IMR-90 (cell line): ENCODE measurements around the gene GRID1. TPM values are rescaled to one million over a fixed set of nuclear protein-coding genes. Genes with fewer than 3 reads are reported as not detected.

ENCODE experiments used
- ATAC-seq: fragments of 200-7000 bp; cut with Tn5 transposase; 2 replicates; pipeline ENCODE4 v1.9.1; 2020; ENCODE audit warnings: low read depth, mild to moderate bottlenecking, moderate library complexity
- BruUV-seq: library from RNA; stranded (reverse); fragments of 400-500 nt; replicated peaks from 2 replicates; lab custom pipeline; 2021; lab: Mats Ljungman, UMichigan
- CTCF ChIA-PET: fragments of 300-600 bp; formaldehyde crosslinking; extraction: SDS; loops from one replicate; lab custom pipeline; 2021; ENCODE audit warnings: antibody characterized with exemption; lab: Yijun Ruan, JAX
- POLR2A ChIA-PET: fragments of 300-600 bp; sonication (Branson Sonifier 250); formaldehyde crosslinking; loops from one replicate; lab custom pipeline; 2022; ENCODE audit warnings: antibody characterized with exemption; ENCODE audit not compliant: unreplicated experiment; lab: Charles Lee
- DNase-seq: peaks from one replicate; pipeline ENCODE4 v3.0.0; 2013
- H2AFZ ChIP-seq: replicated peaks from 2 replicates; pipeline ENCODE3; 2013; ENCODE audit warnings: low read length, mild to moderate bottlenecking; ENCODE audit not compliant: poor library complexity
- H2AK5ac ChIP-seq: 2 replicates; pipeline ENCODE4 v1.6.1; 2013; ENCODE audit warnings: low read depth, low read length, inconsistent platforms
- H2AK9ac ChIP-seq: replicated peaks from 2 replicates; pipeline ENCODE3; 2013; ENCODE audit warnings: mild to moderate bottlenecking, low read depth, low read length, moderate library complexity; ENCODE audit not compliant: poor library complexity
- H2BK120ac ChIP-seq: 2 replicates; pipeline ENCODE4 v1.6.1; 2013; ENCODE audit warnings: low read depth, low read length, inconsistent platforms
- H2BK15ac ChIP-seq: 3 replicates; pipeline ENCODE4 v1.6.1; 2013; ENCODE audit warnings: low read depth, low read length, inconsistent platforms
- H2BK20ac ChIP-seq: 2 replicates; pipeline ENCODE4 v1.6.1; 2013; ENCODE audit warnings: low read depth, mild to moderate bottlenecking, inconsistent platforms, low read length, moderate library complexity
- H2BK5ac ChIP-seq: 2 replicates; pipeline ENCODE4 v1.6.1; 2013; ENCODE audit warnings: mild to moderate bottlenecking, low read depth, low read length, inconsistent platforms; ENCODE audit not compliant: poor library complexity, severe bottlenecking
- H3K14ac ChIP-seq: replicated peaks from 2 replicates; pipeline ENCODE4 v1.6.1; 2013; ENCODE audit warnings: low read depth, low read length, inconsistent platforms
- H3K18ac ChIP-seq: 2 replicates; pipeline ENCODE4 v1.6.1; 2013; ENCODE audit warnings: low read depth, low read length, control low read depth
- H3K23ac ChIP-seq: 2 replicates; pipeline ENCODE4 v1.6.1; 2013; ENCODE audit warnings: low read depth, low read length, inconsistent platforms
- H3K27ac ChIP-seq: 2 replicates; pipeline ENCODE4 v1.5.1; 2013; ENCODE audit warnings: mild to moderate bottlenecking, control low read depth, low read length; ENCODE audit not compliant: insufficient read depth
- H3K27me3 ChIP-seq: 2 replicates; pipeline ENCODE4 v1.6.1; 2013; ENCODE audit warnings: low read length; ENCODE audit not compliant: control insufficient read depth, insufficient read depth
- H3K36me3 ChIP-seq: 2 replicates; pipeline ENCODE4 v1.6.1; 2013; ENCODE audit warnings: low read length, mixed read lengths; ENCODE audit not compliant: control insufficient read depth, insufficient read depth
- H3K4ac ChIP-seq: 2 replicates; pipeline ENCODE4 v1.6.1; 2013; ENCODE audit warnings: low read depth, low read length, inconsistent platforms
- H3K4me1 ChIP-seq: 2 replicates; pipeline ENCODE4 v1.6.1; 2013; ENCODE audit warnings: low read length, mixed read lengths; ENCODE audit not compliant: control insufficient read depth, insufficient read depth
- H3K4me2 ChIP-seq: 2 replicates; pipeline ENCODE4 v1.6.1; 2013; ENCODE audit warnings: low read depth, mild to moderate bottlenecking, control low read depth, low read length, moderate library complexity
- H3K4me3 ChIP-seq: 2 replicates; pipeline ENCODE4 v1.5.1; 2013; ENCODE audit warnings: low read depth, mild to moderate bottlenecking, control low read depth, low read length, moderate library complexity; ENCODE audit not compliant: insufficient read depth
- H3K56ac ChIP-seq: 2 replicates; pipeline ENCODE4 v1.6.1; 2013; ENCODE audit warnings: low read length, inconsistent platforms; ENCODE audit not compliant: insufficient read depth; ENCODE audit errors: extremely low read depth
- H3K79me1 ChIP-seq, 2 experiments: 2 replicates each; pipeline ENCODE4 v1.6.1; 2013; ENCODE audit warnings: low read length in 2 of 2, inconsistent platforms in 1 of 2, low read depth in 1 of 2
- H3K9ac ChIP-seq: 2 replicates; pipeline ENCODE4 v1.6.1; 2013; ENCODE audit warnings: low read depth, low read length, control low read depth
- H3K9me1 ChIP-seq: 2 replicates; pipeline ENCODE4 v1.6.1; 2013; ENCODE audit warnings: low read length, inconsistent platforms; ENCODE audit not compliant: insufficient read depth
- H3K9me3 ChIP-seq: 2 replicates; pipeline ENCODE4 v1.6.1; 2013; ENCODE audit warnings: low read length; ENCODE audit not compliant: control insufficient read depth, insufficient read depth
- H4K20me1 ChIP-seq: 2 replicates; pipeline ENCODE4 v1.6.1; 2013; ENCODE audit warnings: low read length, inconsistent platforms; ENCODE audit not compliant: insufficient read depth
- H4K5ac ChIP-seq: 2 replicates; pipeline ENCODE4 v1.6.1; 2013; ENCODE audit warnings: mild to moderate bottlenecking, low read depth, low read length, control low read depth
- H4K8ac ChIP-seq, 2 experiments: 2 replicates each; pipeline ENCODE4 v1.6.1; 2013; ENCODE audit warnings: low read depth in 2 of 2, low read length in 2 of 2, control low read depth in 1 of 2, inconsistent platforms in 1 of 2
- H4K91ac ChIP-seq: 2 replicates; pipeline ENCODE4 v1.6.1; 2013; ENCODE audit warnings: low read depth, low read length, inconsistent platforms; ENCODE audit not compliant: insufficient read depth
- BHLHE40 ChIP-seq: fragments of 150-350 bp; IDR thresholded peaks from 2 replicates; pipeline ENCODE4 v1.6.1; 2016; ENCODE audit warnings: mild to moderate bottlenecking, low read depth, low read length
- CHD1 ChIP-seq: IDR thresholded peaks from 2 replicates; pipeline ENCODE4 v1.6.1; 2012; ENCODE audit warnings: low read depth, low read length, improper control_type of control experiment
- CTCF ChIP-seq: conservative IDR thresholded peaks from 2 replicates; pipeline ENCODE4 v1.5.1; 2012; ENCODE audit warnings: mild to moderate bottlenecking, low read depth, low read length, improper control_type of control experiment
- ELK1 ChIP-seq: fragments of 150-350 bp; IDR thresholded peaks from 2 replicates; pipeline ENCODE4 v1.6.1; 2016; ENCODE audit warnings: low read depth, mild to moderate bottlenecking, low read length, moderate library complexity, borderline replicate concordance
- FOS ChIP-seq: fragments of 150-350 bp; IDR thresholded peaks from 2 replicates; pipeline ENCODE4 v1.6.1; 2016; ENCODE audit warnings: low read depth, low read length
- MAFK ChIP-seq: IDR thresholded peaks from 2 replicates; pipeline ENCODE4 v1.6.1; 2012; ENCODE audit warnings: low read depth, low read length, improper control_type of control experiment
- MAZ ChIP-seq: IDR thresholded peaks from 2 replicates; pipeline ENCODE4 v1.6.1; 2012; ENCODE audit warnings: low read depth, mild to moderate bottlenecking, low read length, improper control_type of control experiment, moderate library complexity, borderline replicate concordance
- MXI1 ChIP-seq: IDR thresholded peaks from 2 replicates; pipeline ENCODE4 v1.6.1; 2012; ENCODE audit warnings: low read depth, mild to moderate bottlenecking, low read length, moderate library complexity, borderline replicate concordance
- NFE2L2 ChIP-seq: fragments of 150-350 bp; IDR thresholded peaks from 2 replicates; pipeline ENCODE4 v1.6.1; 2016; ENCODE audit warnings: low read depth, mild to moderate bottlenecking, low read length
- RAD21 ChIP-seq: IDR thresholded peaks from 2 replicates; pipeline ENCODE4 v1.6.1; 2012; ENCODE audit warnings: low read length, improper control_type of control experiment
- RCOR1 ChIP-seq: IDR thresholded peaks from 2 replicates; pipeline ENCODE4 v1.6.1; 2012; ENCODE audit warnings: mild to moderate bottlenecking, low read length, improper control_type of control experiment; ENCODE audit not compliant: insufficient replicate concordance
- RFX5 ChIP-seq: IDR thresholded peaks from 2 replicates; pipeline ENCODE4 v1.8.0; 2012; ENCODE audit warnings: low read depth, mild to moderate bottlenecking, low read length, moderate library complexity
- SMC3 ChIP-seq: fragments of 150-350 bp; IDR thresholded peaks from 2 replicates; pipeline ENCODE4 v1.6.1; 2016; ENCODE audit warnings: low read depth, mild to moderate bottlenecking, antibody characterized with exemption, low read length, moderate library complexity
- USF2 ChIP-seq: fragments of 150-350 bp; IDR thresholded peaks from 2 replicates; pipeline ENCODE4 v1.6.1; 2017; ENCODE audit warnings: mild to moderate bottlenecking, antibody characterized with exemption, low read length, low read depth
- WGBS, 2 experiments: methylation state at CpG; one replicate each; pipeline versions ENCODE4 v1.1.5 to v1.1.7; 2013; ENCODE audit warnings: missing lambda C conversion rate in 2 of 2; ENCODE audit not compliant: insufficient read length in 1 of 2; ENCODE audit errors: extremely low coverage in 2 of 2; 5-methylcytosine and 5-hydroxymethylcytosine counted together
- dilution Hi-C: fragments of 300-500 bp; cut with HindIII; formaldehyde crosslinking; loops from one replicate; pipeline ENCODE4 v1.14.3; 2018; ENCODE audit warnings: low sequenced_read_pairs; ENCODE audit not compliant: unreplicated experiment
- in situ Hi-C: fragments of 300-500 bp; cut with MboI; formaldehyde crosslinking; loops from 3 replicates; pipeline ENCODE4 v1.14.3; 2019; ENCODE audit warnings: low sequenced_read_pairs, inconsistent platforms, mixed read lengths
- intact Hi-C: fragments of 100-400 bp; cut with micrococcal nuclease; formaldehyde crosslinking; loops from 2 replicates; pipeline ENCODE4 v1.10.0; 2022
- polyA plus RNA-seq, 3 experiments: library from polyadenylated mRNA; depleted of rRNA; stranded (reverse); fragments of >200 nt; gene quantifications; 2 replicates each; pipeline ENCODE4 v1.2.3, GENCODE V29; 2012; ENCODE audit warnings: low replicate concordance in 1 of 3
- total RNA-seq: library from RNA; depleted of rRNA; stranded (reverse); fragments of >200 nt; gene quantifications from 2 replicates; pipeline ENCODE4 v1.2.3, GENCODE V29; 2012

Gene GRID1
- total and polyA plus RNA-seq, 2 of the 4 experiments (the other 2 are of a cell fraction): not detected

GRCh38 chr10:86391986-86392722 is 25.6 kb upstream of the GRID1 start:
- H4K8ac ChIP-seq: no peak overlapping the region
- no peak for TF ChIP-seq RFX5
- no peak for TF ChIP-seq FOS
- no peak for TF ChIP-seq ELK1
- no peak for TF ChIP-seq MAZ
- no peak for TF ChIP-seq SMC3
- no peak for TF ChIP-seq CHD1
- no peak for TF ChIP-seq RAD21
- no peak for TF ChIP-seq MXI1
- no peak for TF ChIP-seq RCOR1
- no peak for TF ChIP-seq USF2
- no peak for TF ChIP-seq CTCF
- no peak for TF ChIP-seq NFE2L2
- no peak for TF ChIP-seq BHLHE40
- no peak for TF ChIP-seq MAFK
- no peak overlapping the region for H3K23ac ChIP-seq
- no peak overlapping the region for H3K27ac ChIP-seq
- H3K9me1 ChIP-seq: no peaks in the 10 kb centered on the region
- no peak overlapping the region for H3K56ac ChIP-seq
- no peak overlapping the region for H3K18ac ChIP-seq
- no peak overlapping the region for H3K4me2 ChIP-seq
- no peak overlapping the region for H2BK5ac ChIP-seq
- no peaks in the 10 kb centered on the region for H3K79me1 ChIP-seq
- H3K14ac ChIP-seq: no peak overlapping the region
- H2AFZ ChIP-seq: peak overlapping the region; percentile 63
- H3K27me3 ChIP-seq: peaks cover 50% of the 10 kb centered on the region
- no peak overlapping the region for H3K4me3 ChIP-seq
- ChIA-PET POLR2A (no interaction called here), CTCF (interaction anchor here (0.6 kb wide), 1 partner anchor 117 kb away, joined by 3 read pairs; no protein-coding TSS in a partner anchor)
- H2AK9ac ChIP-seq: no peak overlapping the region
- ATAC-seq (no peak), DNase-seq (no peak)
- WGBS, 2 experiments: 49% methylated on average over 2 of the region's 12 CpGs; no CpG with 5 or more reads in 1 of the 2 experiments
- no peak overlapping the region for H2BK20ac ChIP-seq
- H4K91ac ChIP-seq: no peak overlapping the region
- no peaks in the 10 kb centered on the region for H3K36me3 ChIP-seq
- H3K9me3 ChIP-seq: no peaks in the 10 kb centered on the region
- in situ Hi-C loops (no loop called here), dilution Hi-C loops (no loop called here), intact Hi-C loops (no loop called here)
- no TSS peak for BruUV-seq
- no peaks in the 10 kb centered on the region; the same call in 1 of the 2 replicates for H3K4me1 ChIP-seq
- no peaks in the 10 kb centered on the region; the same call in 1 of the 2 replicates for H4K20me1 ChIP-seq
- no peak overlapping the region for H2AK5ac ChIP-seq
- H4K5ac ChIP-seq: no peak overlapping the region
- H2BK15ac ChIP-seq: no peak overlapping the region
- H3K4ac ChIP-seq: no peak overlapping the region
- no peak overlapping the region for H3K9ac ChIP-seq
- no peak overlapping the region for H2BK120ac ChIP-seq
